Measurements from ENCODE around the gene ATP6V1F.

DNA sequence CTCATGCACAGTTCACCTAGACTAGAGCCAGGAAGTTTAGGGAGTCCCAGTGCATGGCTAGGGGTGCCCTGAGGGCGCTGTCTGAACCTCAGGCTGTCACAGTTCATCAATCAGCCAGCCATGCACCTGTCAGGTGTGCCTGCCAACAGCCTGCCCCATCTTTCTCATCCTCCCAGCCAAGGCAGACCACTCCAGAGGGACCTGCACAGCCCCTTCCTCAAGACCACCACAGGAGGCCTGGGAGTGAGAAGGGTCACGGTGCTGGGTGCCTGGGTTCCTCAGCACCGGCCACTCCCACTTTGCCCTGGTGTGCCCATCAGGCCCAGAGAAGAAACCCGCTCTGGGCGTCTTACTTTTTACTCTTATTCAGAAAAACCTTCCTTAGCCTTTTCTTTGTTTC lies 8.4 kb downstream of the ATP6V1F start:
- TF ChIP-seq CTCF (IDR thresholded peaks at IDR 0.05; ENCODE audit: low read length) (no peak), EZH2 (IDR thresholded peaks at IDR 0.05; ENCODE audit: borderline replicate concordance, low read length) (no peak)

All from OCI-LY1 (cell line).